Measurements from ENCODE around the gene ISG15.

ISG15 gene

GRCh38 chr1:1019122-1019999 is 6.1 kb downstream of the ISG15 start:
- H3K4me3 ChIP-seq (ENCODE audit: low read depth, low read length), result peak overlapping the region; percentile 59
- no peak for DNase-seq (ENCODE audit: low read depth, low spot score)
- TF ChIP-seq CTCF (IDR thresholded peaks at IDR 0.05; ENCODE audit: insufficient read depth, low read length, missing control alignments), result peak; percentile 74
- ChIA-PET POLR2A (interaction anchor here (1.1 to 1.4 kb wide), 2 partner anchors 13 to 14 kb away, joined by 3 read pairs; no protein-coding TSS in a partner anchor), CTCF (interaction anchor here (0.9 to 7.7 kb wide), 12 partner anchors 9 to 98 kb away, joined by 3 to 111 read pairs (median 4); no protein-coding TSS in a partner anchor)

GRCh38 chr1:1020000-1020404 is 6.7 kb downstream of the ISG15 start, which contains the start of gene AGRN:
TSS of gene AGRN (plus strand) at chr1:1020120. CDS start at chr1:1020173, 53 bp downstream.
- no peak for TF ChIP-seq CTCF (IDR thresholded peaks at IDR 0.05; ENCODE audit: insufficient read depth, low read length, missing control alignments)
- H3K4me3 ChIP-seq (ENCODE audit: low read depth, low read length), result peak within 1 kb of the TSS; percentile 68
- DNase-seq (ENCODE audit: low read depth, low spot score), result no peak
- ChIA-PET CTCF (interaction anchor here (1.0 to 7.7 kb wide), 4 partner anchors 12 to 18 kb away, joined by 3 to 111 read pairs (median 10); no protein-coding TSS in a partner anchor), POLR2A (interaction anchor here (0.6 to 1.4 kb wide), 3 partner anchors 13 to 324 kb away, joined by 3 read pairs; no protein-coding TSS in a partner anchor)

- DNase-seq (ENCODE audit: low read depth, low spot score), result no peak
- POLR2A ChIA-PET, result interaction anchor here (0.6 to 1.4 kb wide), 2 partner anchors 12 to 324 kb away, joined by 3 read pairs; no protein-coding TSS in a partner anchor
- peak overlapping the region; percentile 68 for H3K4me3 ChIP-seq (ENCODE audit: low read depth, low read length)
- CTCF ChIA-PET, result interaction anchor here (1.0 to 4.8 kb wide), 3 partner anchors 12 to 20 kb away, joined by 3 to 17 read pairs (median 4); no protein-coding TSS in a partner anchor
- no peak for TF ChIP-seq CTCF (IDR thresholded peaks at IDR 0.05; ENCODE audit: insufficient read depth, low read length, missing control alignments)
Measured at GRCh38 chr1:1020415-1021009, 7.2 kb downstream of the ISG15 start.

- POLR2A ChIA-PET, result no interaction called here
- CTCF ChIA-PET, result interaction anchor here (1.0 to 4.8 kb wide), 5 partner anchors 11 to 37 kb away, joined by 3 to 20 read pairs (median 6); partner anchors contain the start of gene HES4
- DNase-seq (ENCODE audit: low read depth, low spot score), result no peak
- H3K4me3 ChIP-seq (ENCODE audit: low read depth, low read length), result peak overlapping the region; percentile 68
- TF ChIP-seq CTCF (IDR thresholded peaks at IDR 0.05; ENCODE audit: insufficient read depth, low read length, missing control alignments), result no peak
Measured at GRCh38 chr1:1021010-1021919, 8.0 kb downstream of the ISG15 start.

- no peak for DNase-seq (ENCODE audit: low read depth, low spot score)
- ChIA-PET CTCF (interaction anchor here (1.3 to 4.8 kb wide), 3 partner anchors 10 to 38 kb away, joined by 6 to 20 read pairs (median 17); partner anchors contain the start of gene HES4), POLR2A (no interaction called here)
- peak overlapping the region; percentile 3; the same call in 1 of the 2 replicates for H3K4me3 ChIP-seq (ENCODE audit: low read depth, low read length)
- TF ChIP-seq CTCF (IDR thresholded peaks at IDR 0.05; ENCODE audit: insufficient read depth, low read length, missing control alignments), result no peak
Measured at GRCh38 chr1:1021920-1022259, 8.6 kb downstream of the ISG15 start.

Data from AG04449 (cell line).